Measurements from ENCODE around the gene NDUFB7.
"Not testable (repeated sequence)": the region's sequence is repeated elsewhere in the genome, so short reads cannot be mapped to it uniquely, and the experiment has no call there.

NDUFB7 gene
- 13.7 to 17.6 reads per million in 2 donors for total RNA-seq

DNA sequence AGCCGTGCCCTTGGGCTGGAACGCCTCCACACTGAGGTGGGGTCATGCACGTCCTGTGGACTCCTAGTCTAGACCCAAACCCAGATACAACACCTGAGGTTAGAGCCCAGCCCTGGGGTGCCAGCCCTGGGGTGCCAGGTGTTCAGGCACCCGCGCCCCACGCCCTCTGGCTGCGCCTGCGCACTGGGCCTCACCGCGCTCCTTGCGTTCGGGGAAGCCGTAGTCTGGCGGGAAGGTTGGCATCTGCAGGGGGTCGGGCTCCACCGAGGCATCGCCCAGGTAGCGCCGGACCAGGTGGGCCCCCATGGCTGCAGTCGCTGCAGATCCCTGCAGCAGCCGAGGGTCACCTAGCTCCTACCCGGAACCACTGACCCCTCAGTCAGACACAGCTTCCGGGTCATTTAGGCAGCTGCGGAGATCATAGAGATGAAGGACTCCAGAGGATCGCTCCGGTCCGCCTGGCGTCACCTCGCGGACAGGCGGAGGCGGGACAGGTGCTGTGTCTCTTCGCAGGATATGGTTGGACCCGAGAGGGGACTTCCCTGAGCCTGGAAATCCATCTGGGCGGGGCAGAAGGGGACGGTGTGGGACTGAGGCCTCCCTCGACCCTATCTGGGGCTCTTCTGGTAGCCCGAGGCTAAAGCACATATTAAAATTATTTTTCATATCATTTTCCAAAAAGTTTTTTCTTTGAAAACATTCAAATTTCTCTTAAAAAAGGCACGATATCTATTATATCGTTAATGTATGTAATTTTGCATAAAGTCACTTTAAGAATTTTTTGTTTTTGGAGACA is at the start of gene NDUFB7:
NDUFB7 (minus strand) TSS at position 372 of the 796 bp plus-strand sequence; CDS start at position 306, 66 bp downstream.
- DNase-seq, result peak; percentile 75 to 95 (median 86)

DNA sequence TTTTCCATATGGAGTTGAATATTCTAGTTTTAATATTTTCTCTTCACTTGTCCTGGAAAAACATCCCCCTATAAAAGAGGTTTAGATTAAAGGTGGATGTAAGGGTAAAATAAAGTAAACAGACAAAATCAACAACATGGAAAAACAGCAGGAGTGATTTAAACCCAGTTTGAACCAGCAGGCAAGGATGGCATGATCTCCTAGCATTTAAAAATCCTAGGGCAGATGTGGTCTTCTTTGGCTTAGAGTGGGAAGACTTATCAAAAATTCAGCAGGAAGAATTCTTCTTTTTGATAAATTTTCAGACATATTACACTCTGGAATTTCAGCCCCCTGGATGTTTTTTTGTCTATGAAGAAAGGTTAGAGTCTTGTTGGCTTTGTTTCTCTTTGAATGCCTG is 47.5 kb upstream of the NDUFB7 start:
- DNase-seq, result no peak

- DNase-seq, result no peak
Measured at GRCh38 chr19:14616407-14616806, 44.5 kb upstream of the NDUFB7 start.

GRCh38 chr19:14615623-14616022 is 43.8 kb upstream of the NDUFB7 start:
- DNase-seq, result no peak

DNA sequence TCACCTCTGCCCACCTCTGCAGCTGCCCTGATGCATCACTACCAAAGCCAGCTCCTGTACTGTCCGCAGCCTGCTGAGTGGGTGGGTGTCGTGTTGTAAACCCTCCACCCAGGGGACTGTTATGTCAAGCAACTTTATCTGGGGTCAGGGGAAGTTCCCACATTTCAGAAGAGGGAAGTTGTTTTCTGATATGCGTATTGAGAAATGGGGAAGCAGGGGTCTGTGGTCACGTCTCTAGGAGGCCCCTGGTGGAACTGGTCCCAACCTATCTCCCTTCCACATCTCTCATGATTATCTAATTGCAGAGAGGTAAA is 42.2 kb upstream of the NDUFB7 start:
- no peak for DNase-seq

DNA sequence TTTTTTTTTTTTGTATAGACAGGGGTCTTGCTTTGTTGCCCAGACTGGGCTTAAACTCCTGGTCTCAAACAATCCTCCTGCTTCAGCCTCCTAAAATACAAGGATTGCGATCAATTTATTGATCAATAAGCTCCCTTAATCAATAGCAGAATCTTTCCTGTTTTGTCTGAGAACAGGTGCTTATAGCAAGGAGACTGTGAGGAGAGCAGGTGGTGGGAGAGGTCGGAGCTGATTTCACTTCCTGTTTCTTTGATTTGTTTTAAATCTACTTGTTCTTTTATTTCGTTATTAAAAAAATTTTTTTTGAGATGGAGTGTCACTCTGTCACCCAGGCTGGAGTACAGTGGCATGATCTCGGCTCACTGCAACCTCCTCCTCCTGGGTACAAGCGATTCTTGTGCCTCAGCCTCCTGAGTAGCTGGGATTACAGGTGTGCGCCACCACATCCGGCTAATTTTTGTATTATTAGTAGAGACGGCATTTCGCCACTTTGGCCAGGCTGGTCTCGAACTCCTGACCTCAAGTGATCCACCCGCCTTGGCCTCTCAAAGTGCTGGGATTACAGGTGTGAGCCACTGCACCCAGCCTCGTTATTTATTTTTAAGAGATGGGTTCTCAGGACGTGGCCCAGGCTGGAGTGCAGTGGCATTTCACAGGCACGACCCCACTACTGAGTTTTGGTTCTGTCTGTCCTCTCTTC is 41.7 kb upstream of the NDUFB7 start:
- DNase-seq, result not testable (repeated sequence)

DNA sequence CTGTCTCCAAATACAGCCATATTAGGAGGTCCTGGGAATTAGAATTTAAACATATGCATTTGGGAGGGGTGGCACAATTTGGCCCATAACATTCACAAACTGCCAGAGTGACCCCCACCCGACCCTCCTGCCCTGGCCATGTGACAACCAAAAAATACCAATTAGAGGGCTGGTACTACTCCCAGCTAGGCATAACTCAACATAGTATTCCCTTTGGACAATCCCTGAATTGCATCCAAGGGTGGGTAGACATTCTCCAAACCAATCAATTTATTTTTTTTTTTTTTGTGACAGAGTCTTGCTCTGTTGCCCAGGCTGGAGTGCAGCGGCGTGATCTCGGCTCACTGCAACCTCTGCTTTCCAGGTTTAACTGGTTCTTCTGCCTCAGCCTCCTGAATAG is 40.8 kb upstream of the NDUFB7 start:
- no peak for DNase-seq

- not testable (repeated sequence) for DNase-seq
Measured at GRCh38 chr19:14612242-14612641, 40.4 kb upstream of the NDUFB7 start.

DNA sequence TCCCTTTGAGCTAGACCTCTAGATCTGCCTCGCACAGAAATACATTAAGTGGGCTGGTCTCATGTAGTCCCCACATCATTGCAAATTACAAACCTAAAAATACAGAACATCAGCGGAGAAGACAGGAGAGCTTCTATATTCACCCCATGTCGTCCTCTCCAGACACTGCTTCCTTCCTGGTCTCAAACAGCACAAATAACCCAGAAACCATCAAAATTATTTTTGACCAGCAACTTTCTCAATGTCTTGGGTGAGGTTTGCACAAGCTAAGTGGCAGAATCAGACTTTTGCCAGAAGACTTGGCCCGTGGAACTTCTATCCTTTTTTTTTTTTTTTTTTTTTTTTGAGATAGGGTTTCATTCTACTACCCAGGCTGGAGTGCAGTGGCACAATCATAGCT is 39.2 kb upstream of the NDUFB7 start:
- no peak for DNase-seq

DNA sequence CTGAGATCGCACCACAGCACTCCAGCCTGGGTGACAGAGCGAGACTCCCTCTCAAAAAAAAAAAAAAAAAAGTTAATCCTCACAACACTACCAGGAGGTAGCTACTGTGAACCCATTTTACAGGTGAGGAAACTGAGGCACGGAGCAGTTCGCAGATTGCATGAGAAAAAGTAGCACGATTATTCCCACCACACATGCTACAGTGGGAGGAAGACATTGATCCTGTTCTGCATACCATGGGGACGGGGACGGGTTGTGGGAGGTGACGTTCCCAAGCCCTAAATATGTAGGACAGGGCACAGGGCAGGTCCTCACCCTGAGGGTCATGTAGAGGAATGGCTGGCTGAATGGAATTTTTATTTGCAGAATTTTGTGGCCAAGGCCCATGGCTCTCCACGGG is 34.8 kb upstream of the NDUFB7 start:
- DNase-seq, result no peak

- DNase-seq, result no peak
Measured at GRCh38 chr19:14603990-14604387, 32.1 kb upstream of the NDUFB7 start.

- DNase-seq, result no peak
Measured at GRCh38 chr19:14599548-14600147, 27.8 kb upstream of the NDUFB7 start.

DNA sequence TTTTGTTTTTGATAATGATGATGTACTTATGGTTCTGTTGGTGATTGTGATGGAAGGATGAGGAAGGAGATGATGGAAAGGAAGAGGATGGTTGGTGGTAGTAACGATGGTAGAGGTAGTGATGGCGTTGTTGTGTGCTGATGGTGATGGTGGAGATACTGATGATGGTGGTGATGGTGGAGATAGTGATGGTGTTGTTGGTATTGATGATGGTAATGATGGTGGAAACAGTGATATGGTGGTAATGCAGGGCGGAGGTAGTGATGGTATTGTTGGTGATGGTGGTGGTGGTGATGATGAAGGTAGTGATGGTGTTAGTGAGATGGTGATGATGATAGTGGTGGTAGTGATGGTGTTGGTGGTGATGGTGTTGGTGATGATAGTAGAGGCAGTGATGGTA is 23.7 kb upstream of the NDUFB7 start:
- no peak for DNase-seq

GRCh38 chr19:14589433-14589832 is 17.6 kb upstream of the NDUFB7 start:
- peak in 1 of 5 experiments; percentile 70 for DNase-seq

GRCh38 chr19:14585187-14585586 is 13.3 kb upstream of the NDUFB7 start:
- peak in 2 of 5 experiments; percentile 37 to 89 for DNase-seq

DNA sequence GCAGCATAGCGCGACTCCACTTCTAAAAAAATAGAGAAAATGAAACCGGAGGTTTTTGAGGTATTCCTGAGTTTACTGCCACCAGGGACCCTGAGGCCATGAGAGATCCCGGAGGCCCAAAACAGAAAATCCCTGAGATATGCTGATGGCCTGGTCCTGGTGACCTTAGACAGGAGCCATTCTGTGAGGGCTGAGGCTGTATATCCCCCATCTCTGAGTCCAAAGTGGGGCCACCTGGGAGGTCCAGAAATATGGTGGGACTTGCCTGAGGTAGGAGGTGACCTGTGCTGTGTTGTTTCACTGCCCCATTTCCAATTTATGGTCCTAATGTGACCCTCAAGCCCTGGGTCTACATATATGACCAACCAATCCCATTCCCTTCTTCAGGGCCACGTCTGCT is 12.5 kb upstream of the NDUFB7 start:
- DNase-seq, result not testable (repeated sequence)

- no peak for DNase-seq
Measured at GRCh38 chr19:14582894-14583340, 11.1 kb upstream of the NDUFB7 start, which contains the start of gene CLEC17A. Gene CLEC17A (plus strand): TSS chr19:14583084. CDS start chr19:14583161, 77 bp downstream.

DNA sequence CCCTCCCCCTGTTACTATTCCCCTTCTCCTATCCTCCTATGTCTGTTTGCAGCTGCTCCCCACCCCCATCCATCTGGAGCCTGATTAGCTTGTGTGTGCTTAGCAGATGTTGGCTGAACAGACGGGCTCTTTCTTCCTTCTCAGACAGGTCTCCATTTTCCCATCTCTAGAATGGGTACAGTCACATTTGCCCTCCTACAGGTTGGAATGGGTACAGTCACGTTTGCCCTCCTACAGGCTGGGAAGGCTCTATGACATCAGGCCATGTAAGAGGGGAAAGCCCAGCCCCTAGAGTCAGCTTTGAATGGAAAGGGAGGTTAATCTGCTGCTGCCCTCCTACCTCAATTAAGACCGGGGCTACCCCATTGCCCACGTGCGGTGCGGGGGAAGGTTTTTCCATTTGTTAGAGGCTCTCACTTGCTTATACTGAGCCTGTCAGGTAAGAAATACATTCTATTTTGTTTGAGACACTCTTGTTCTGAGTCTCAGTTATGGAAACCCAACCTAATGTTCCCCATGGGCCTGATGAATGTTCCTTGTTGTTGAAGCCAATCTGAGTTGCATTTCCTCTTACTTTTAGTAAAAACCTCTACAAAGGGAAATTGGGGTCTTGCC is 8.9 kb upstream of the NDUFB7 start:
- DNase-seq, result peak in 2 of 5 experiments; percentile 27 to 80

GRCh38 chr19:14577885-14578427 is 6.1 kb upstream of the NDUFB7 start:
- DNase-seq, result no peak

DNA sequence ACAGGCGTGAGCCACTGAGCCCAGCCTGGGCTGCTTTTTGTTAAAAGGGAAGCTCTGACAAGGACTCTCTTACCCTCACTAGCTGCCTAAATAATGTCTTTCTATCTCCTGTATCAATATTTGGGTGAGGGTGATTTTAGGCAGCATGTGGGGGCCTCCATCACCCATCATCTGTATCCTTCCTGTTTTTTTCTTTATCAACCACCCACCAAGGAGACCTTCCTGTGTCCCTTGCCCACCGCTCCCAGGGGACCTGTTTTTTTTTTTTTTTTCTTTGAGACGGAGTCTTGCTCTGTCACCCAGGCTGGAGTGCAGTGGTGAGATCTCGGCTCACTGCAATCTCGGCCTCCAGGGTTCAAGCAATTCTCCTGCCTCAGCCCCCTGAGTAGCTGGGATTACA is 5.4 kb upstream of the NDUFB7 start:
- no peak for DNase-seq

DNA sequence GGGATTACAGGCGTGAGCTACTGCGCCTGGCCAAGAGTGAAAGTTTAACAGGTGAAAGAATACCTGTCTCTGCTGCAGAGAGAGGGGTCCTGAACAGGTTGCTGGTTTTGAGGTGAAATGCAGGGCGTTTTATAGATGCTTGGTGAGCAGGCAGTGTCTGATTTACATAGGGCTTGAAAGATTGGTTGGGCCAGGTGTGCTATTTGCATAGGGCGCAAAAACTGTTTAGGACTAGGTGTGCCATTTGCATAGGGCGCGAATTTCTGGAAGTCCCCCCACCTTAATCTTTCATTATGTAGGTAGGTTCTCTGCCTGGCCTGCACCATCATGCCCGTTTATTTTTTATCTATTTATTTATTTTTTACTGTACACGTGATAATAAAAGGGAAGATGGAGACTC is 4.5 kb upstream of the NDUFB7 start:
- DNase-seq, result no peak

GRCh38 chr19:14575428-14575980 is 3.6 kb upstream of the NDUFB7 start:
- DNase-seq, result no peak
